ENCODE measurements around the gene ZNF878. TPM values are rescaled to one million over a fixed set of nuclear protein-coding genes. Genes with fewer than 3 reads are reported as not detected.

The ZNF878 gene
- total and polyA plus RNA-seq, 2 of the 13 experiments (the other 11 are each of a cell fraction or from before 2014, with no cell fraction given): 0.46 to 5.2 TPM

GRCh38 chr19:12092065-12092867, 39.5 kb upstream of the ZNF878 start (continued):
- no peak for TF ChIP-seq ZNF567 (CRISPR knock-in tag; IDR thresholded peaks at IDR 0.05; ENCODE audit: borderline replicate concordance)
- no peak for TF ChIP-seq JUND (CRISPR knock-in tag; IDR thresholded peaks at IDR 0.05)
- no peak for TF ChIP-seq NFATC3 (CRISPR knock-in tag; IDR thresholded peaks at IDR 0.05)
- no peak for TF ChIP-seq ZNF780A (CRISPR knock-in tag; IDR thresholded peaks at IDR 0.05)
- TF ChIP-seq MLX (CRISPR knock-in tag; IDR thresholded peaks at IDR 0.05): no peak
- peak; percentile 50; the same call in 1 of the 2 replicates for TF ChIP-seq ZFY (CRISPR knock-in tag; IDR thresholded peaks at IDR 0.05)
- TF ChIP-seq HNF4G (IDR thresholded peaks at IDR 0.05; ENCODE audit: borderline replicate concordance, low read depth, low read length): no peak
- no peak for TF ChIP-seq HNF4G (CRISPR knock-in tag; IDR thresholded peaks at IDR 0.05; ENCODE audit: borderline replicate concordance, low read depth)
- no peak for TF ChIP-seq ATRX (CRISPR knock-in tag; IDR thresholded peaks at IDR 0.05; ENCODE audit: borderline replicate concordance)
- peak; percentile 64 for TF ChIP-seq TAF1 (CRISPR knock-in tag; IDR thresholded peaks at IDR 0.05)
- TF ChIP-seq RFXAP (CRISPR knock-in tag; IDR thresholded peaks at IDR 0.05; ENCODE audit: borderline replicate concordance): 0 out of 2 replicates have a peak, but pooled peaks have one; percentile 46
- TF ChIP-seq IRF1 (CRISPR knock-in tag; IDR thresholded peaks at IDR 0.05; ENCODE audit: low read depth): no peak
- peak; percentile 74 for TF ChIP-seq POLR2AphosphoS5 (IDR thresholded peaks at IDR 0.05; ENCODE audit: low read depth, low read length)
- TF ChIP-seq REST (IDR thresholded peaks at IDR 0.05; ENCODE audit: borderline replicate concordance in 1 of 2, low read depth in 1 of 2, low read length in 2 of 2): 0 out of 4 replicates have a peak, but pooled peaks of 1 of the 2 experiments have one; percentile 18
- 0 out of 2 replicates have a peak, but pooled peaks have one; percentile 41 for TF ChIP-seq ELF4 (CRISPR knock-in tag; IDR thresholded peaks at IDR 0.05; ENCODE audit: borderline replicate concordance)
- no peak for TF ChIP-seq ZNF883 (CRISPR knock-in tag; IDR thresholded peaks at IDR 0.05; ENCODE audit: not compliant biosample characterization)
- TF ChIP-seq EHMT2 (IDR thresholded peaks at IDR 0.05; ENCODE audit: borderline replicate concordance, low read depth, low read length): no peak
- TF ChIP-seq KAT2B (IDR thresholded peaks at IDR 0.05; ENCODE audit: borderline replicate concordance, low read depth, low read length): no peak
- TF ChIP-seq ZNF414 (CRISPR knock-in tag; IDR thresholded peaks at IDR 0.05): no peak
- TF ChIP-seq GTF3A (CRISPR knock-in tag; conservative IDR thresholded peaks at IDR 0.05): no peak
- TF ChIP-seq E2F1 (CRISPR knock-in tag; IDR thresholded peaks at IDR 0.05): 0 out of 2 replicates have a peak, but pooled peaks have one; percentile 33
- no peak for TF ChIP-seq ZNF431 (CRISPR knock-in tag; IDR thresholded peaks at IDR 0.05; ENCODE audit: borderline replicate concordance, low read depth)
- no peak for TF ChIP-seq KLF11 (CRISPR knock-in tag; IDR thresholded peaks at IDR 0.05)
